ENCODE measurements around the gene DNAJB14. TPM values are rescaled to one million over a fixed set of nuclear protein-coding genes. Genes with fewer than 3 reads are reported as not detected.

The DNAJB14 gene
- total RNA-seq, 1 experiment from 2014 or later: 52.5 TPM

DNA sequence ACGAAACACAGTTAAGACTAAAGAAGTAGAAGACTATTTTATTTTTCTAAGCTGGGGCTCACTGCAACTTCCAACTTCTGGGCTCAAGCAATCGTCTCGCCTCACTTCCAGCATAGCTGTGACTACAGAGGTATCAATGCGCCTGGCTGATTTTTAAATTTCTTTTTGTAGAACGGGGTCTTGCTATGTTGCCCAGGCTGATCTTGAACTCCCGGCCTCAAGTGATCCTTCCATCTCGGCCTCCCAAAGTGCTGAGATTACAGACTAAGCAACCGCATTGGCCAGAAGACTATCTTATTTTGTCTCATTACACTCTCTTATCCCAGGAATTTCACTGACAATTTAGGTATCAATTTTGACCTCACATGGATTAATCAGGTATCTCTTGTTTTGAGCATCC is 53.4 kb downstream of the DNAJB14 start:
- no peak overlapping the region for H3K27ac ChIP-seq (ENCODE audit: low read depth, low read length)
- peak overlapping the region; percentile 91 for H3K4me2 ChIP-seq (ENCODE audit: low read length)
- ATAC-seq (no peak), DNase-seq (ENCODE audit: low read depth, low spot score) (no peak)
- H4K20me1 ChIP-seq (ENCODE audit: insufficient read depth): no peaks in the 10 kb centered on the region
- CTCF ChIA-PET: no interaction called here
- TF ChIP-seq TCF7L2 (IDR thresholded peaks at IDR 0.05; ENCODE audit: borderline replicate concordance, extremely low read depth, insufficient read depth, insufficient read length): no peak
- TF ChIP-seq ZFX (IDR thresholded peaks at IDR 0.05): no peak
- TF ChIP-seq ELF1 (IDR thresholded peaks at IDR 0.05; ENCODE audit: borderline replicate concordance, low read depth): no peak
- no peak for TF ChIP-seq SIN3A (IDR thresholded peaks at IDR 0.05; ENCODE audit: low read depth)
- TF ChIP-seq, protein P1, sequence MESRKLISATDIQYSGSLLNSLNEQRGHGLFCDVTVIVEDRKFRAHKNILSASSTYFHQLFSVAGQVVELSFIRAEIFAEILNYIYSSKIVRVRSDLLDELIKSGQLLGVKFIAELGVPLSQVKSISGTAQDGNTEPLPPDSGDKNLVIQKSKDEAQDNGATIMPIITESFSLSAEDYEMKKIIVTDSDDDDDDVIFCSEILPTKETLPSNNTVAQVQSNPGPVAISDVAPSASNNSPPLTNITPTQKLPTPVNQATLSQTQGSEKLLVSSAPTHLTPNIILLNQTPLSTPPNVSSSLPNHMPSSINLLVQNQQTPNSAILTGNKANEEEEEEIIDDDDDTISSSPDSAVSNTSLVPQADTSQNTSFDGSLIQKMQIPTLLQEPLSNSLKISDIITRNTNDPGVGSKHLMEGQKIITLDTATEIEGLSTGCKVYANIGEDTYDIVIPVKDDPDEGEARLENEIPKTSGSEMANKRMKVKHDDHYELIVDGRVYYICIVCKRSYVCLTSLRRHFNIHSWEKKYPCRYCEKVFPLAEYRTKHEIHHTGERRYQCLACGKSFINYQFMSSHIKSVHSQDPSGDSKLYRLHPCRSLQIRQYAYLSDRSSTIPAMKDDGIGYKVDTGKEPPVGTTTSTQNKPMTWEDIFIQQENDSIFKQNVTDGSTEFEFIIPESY (IDR thresholded peaks at IDR 0.05; ENCODE audit: extremely low read depth, insufficient replicate concordance, low read length): no peak
- no peak for TF ChIP-seq RAD21 (IDR thresholded peaks at IDR 0.05; ENCODE audit: low read depth)
- TF ChIP-seq JUND (IDR thresholded peaks at IDR 0.05): no peak
- TF ChIP-seq, protein P2, sequence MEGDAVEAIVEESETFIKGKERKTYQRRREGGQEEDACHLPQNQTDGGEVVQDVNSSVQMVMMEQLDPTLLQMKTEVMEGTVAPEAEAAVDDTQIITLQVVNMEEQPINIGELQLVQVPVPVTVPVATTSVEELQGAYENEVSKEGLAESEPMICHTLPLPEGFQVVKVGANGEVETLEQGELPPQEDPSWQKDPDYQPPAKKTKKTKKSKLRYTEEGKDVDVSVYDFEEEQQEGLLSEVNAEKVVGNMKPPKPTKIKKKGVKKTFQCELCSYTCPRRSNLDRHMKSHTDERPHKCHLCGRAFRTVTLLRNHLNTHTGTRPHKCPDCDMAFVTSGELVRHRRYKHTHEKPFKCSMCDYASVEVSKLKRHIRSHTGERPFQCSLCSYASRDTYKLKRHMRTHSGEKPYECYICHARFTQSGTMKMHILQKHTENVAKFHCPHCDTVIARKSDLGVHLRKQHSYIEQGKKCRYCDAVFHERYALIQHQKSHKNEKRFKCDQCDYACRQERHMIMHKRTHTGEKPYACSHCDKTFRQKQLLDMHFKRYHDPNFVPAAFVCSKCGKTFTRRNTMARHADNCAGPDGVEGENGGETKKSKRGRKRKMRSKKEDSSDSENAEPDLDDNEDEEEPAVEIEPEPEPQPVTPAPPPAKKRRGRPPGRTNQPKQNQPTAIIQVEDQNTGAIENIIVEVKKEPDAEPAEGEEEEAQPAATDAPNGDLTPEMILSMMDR (IDR thresholded peaks at IDR 0.05 in 2 of 3, conservative IDR thresholded peaks at IDR 0.05 in 1 of 3; ENCODE audit: borderline replicate concordance in 1 of 3, insufficient read depth in 1 of 3, low read depth in 2 of 3, low read length in 2 of 3): no peak
- TF ChIP-seq EZH2phosphoT487 (IDR thresholded peaks at IDR 0.05; ENCODE audit: borderline replicate concordance): no peak
- TF ChIP-seq, protein P3, sequence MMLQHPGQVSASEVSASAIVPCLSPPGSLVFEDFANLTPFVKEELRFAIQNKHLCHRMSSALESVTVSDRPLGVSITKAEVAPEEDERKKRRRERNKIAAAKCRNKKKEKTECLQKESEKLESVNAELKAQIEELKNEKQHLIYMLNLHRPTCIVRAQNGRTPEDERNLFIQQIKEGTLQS (IDR thresholded peaks at IDR 0.05): no peak
- no peak for TF ChIP-seq EGR1 (IDR thresholded peaks at IDR 0.05; ENCODE audit: low read depth)
- TF ChIP-seq, protein P4, sequence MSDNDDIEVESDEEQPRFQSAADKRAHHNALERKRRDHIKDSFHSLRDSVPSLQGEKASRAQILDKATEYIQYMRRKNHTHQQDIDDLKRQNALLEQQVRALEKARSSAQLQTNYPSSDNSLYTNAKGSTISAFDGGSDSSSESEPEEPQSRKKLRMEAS (IDR thresholded peaks at IDR 0.05): no peak
- no peak for TF ChIP-seq CBX3 (IDR thresholded peaks at IDR 0.05; ENCODE audit: low read depth)
- no peak for TF ChIP-seq ZNF274 (IDR thresholded peaks at IDR 0.05; ENCODE audit: low read depth, low read length)
- no peak for TF ChIP-seq SRF (IDR thresholded peaks at IDR 0.05; ENCODE audit: low read depth)
- TF ChIP-seq SP1 (IDR thresholded peaks at IDR 0.05; ENCODE audit: low read depth): no peak
- intact Hi-C loops (cut with micrococcal nuclease): loop anchor here (5.0 kb wide), 1 partner anchor 54 kb away; the partner anchor contains the start of gene DNAJB14
- H3K79me2 ChIP-seq (ENCODE audit: insufficient read depth, low read length): peaks cover 33% of the 10 kb centered on the region
- H3K27me3 ChIP-seq (ENCODE audit: insufficient read depth, low read length): no peaks in the 10 kb centered on the region
- RAD21 ChIA-PET (ENCODE audit: low non-redundant PET in 1 of 2, low total read pairs in 2 of 2, uncharacterized antibody in 2 of 2, unreplicated experiment in 2 of 2): no interaction called here
- H3K9ac ChIP-seq (ENCODE audit: low read length): peak overlapping the region; percentile 63
- peaks cover 4 to 18% of the 10 kb centered on the region in 2 experiments; a peak in 3 of 4 replicates for H3K4me1 ChIP-seq (ENCODE audit: control insufficient read depth in 1 of 2, insufficient read depth in 2 of 2, low read length in 2 of 2)
- H3K9me2 ChIP-seq (ENCODE audit: insufficient read depth): no peaks in the 10 kb centered on the region
- H3K36me3 ChIP-seq (ENCODE audit: control insufficient read depth in 1 of 2, insufficient read depth in 2 of 2, low read length in 2 of 2): no peaks in the 10 kb centered on the region
- H3K4me3 ChIP-seq (replicated peaks in 1 of 2; ENCODE audit: low read depth in 1 of 2, low read length in 2 of 2): peak overlapping the region; percentile 76 to 81
- no peak overlapping the region for H2AFZ ChIP-seq (ENCODE audit: low read depth, low read length, poor library complexity, severe bottlenecking)
- no peaks in the 10 kb centered on the region for H3K9me3 ChIP-seq (ENCODE audit: control insufficient read depth in 1 of 2, insufficient read depth in 1 of 2, low read depth in 1 of 2, low read length in 2 of 2)
- BruUV-seq (replicated peaks): no TSS peak
- POLR2A ChIA-PET: no interaction called here

Data from HCT116 (cell line).